22Rv1 (cell line): Measurements from ENCODE around the gene ZNF862.

Source experiments
- ZFX ChIP-seq: fragments of 450-650 bp; IDR thresholded peaks from 2 replicates; pipeline ENCODE4 v1.6.1; 2017; ENCODE audit warnings: antibody characterized with exemption, borderline replicate concordance
- TF ChIP-seq, protein P1 (sequence below): fragments of 450-650 bp; IDR thresholded peaks from 2 replicates; pipeline ENCODE4 v1.5.1; 2017; ENCODE audit warnings: mild to moderate bottlenecking

DNA sequence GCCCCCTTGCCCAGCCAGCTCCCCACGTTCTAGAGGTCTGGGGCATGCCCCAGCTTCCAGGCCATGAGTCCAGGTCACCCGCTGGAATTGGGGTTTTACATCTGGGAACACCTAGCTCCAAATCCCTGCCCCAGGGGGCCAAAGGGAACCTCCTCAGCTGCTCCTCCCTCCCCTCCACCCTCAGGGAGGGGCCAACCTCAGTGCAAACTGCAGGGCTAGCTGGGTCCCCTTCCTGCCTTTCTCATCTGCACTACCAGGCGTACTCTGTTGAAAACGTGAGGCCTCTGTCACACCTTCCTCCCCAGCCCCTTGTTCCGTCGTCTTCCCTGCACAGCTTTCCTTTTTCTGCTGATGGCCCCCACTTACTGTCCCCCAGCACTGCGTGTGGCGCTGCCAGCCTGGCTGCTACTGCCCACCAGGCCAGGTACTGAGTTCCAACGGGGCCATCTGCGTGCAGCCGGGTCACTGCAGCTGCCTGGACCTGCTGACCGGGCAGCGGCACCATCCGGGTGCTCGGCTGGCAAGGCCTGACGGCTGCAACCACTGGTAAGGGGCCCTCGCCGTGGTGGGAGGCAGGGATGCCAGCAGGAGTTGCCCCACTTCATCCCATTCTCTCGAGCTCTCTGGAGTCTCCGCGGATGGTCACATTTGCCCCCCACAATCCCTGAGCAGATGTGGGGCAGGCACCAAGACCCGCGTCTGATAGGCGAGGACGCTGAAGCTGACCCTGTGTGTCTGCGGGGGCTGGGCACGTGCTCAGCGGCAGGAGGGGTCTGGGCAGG lies 24.7 kb upstream of the ZNF862 start:
- TF ChIP-seq, protein P1, sequence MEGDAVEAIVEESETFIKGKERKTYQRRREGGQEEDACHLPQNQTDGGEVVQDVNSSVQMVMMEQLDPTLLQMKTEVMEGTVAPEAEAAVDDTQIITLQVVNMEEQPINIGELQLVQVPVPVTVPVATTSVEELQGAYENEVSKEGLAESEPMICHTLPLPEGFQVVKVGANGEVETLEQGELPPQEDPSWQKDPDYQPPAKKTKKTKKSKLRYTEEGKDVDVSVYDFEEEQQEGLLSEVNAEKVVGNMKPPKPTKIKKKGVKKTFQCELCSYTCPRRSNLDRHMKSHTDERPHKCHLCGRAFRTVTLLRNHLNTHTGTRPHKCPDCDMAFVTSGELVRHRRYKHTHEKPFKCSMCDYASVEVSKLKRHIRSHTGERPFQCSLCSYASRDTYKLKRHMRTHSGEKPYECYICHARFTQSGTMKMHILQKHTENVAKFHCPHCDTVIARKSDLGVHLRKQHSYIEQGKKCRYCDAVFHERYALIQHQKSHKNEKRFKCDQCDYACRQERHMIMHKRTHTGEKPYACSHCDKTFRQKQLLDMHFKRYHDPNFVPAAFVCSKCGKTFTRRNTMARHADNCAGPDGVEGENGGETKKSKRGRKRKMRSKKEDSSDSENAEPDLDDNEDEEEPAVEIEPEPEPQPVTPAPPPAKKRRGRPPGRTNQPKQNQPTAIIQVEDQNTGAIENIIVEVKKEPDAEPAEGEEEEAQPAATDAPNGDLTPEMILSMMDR: no peak
- TF ChIP-seq ZFX: no peak
